ENCODE results near the gene GCNT1. TPM values are rescaled to one million over a fixed set of nuclear protein-coding genes. Genes with fewer than 3 reads are reported as not detected.
"Not testable (repeated sequence)": the region's sequence is repeated elsewhere in the genome, so short reads cannot be mapped to it uniquely, and the experiment has no call there.

Gene GCNT1
- total RNA-seq, 1 donor from 2014 or later, result 33.7 TPM

- Mint-ChIP-seq H3K27ac (ENCODE audit: unreplicated experiment) (no peak overlapping the region), H3K36me3 (ENCODE audit: low read depth, unreplicated experiment) (peaks cover 14% of the 10 kb centered on the region), H3K27me3 (ENCODE audit: unreplicated experiment) (no peaks in the 10 kb centered on the region), H3K4me1 (ENCODE audit: unreplicated experiment) (peaks cover 20% of the 10 kb centered on the region), H3K4me3 (ENCODE audit: unreplicated experiment) (no peak overlapping the region), H3K9me3 (ENCODE audit: unreplicated experiment) (no peaks in the 10 kb centered on the region)
- TF ChIP-seq, protein P1, sequence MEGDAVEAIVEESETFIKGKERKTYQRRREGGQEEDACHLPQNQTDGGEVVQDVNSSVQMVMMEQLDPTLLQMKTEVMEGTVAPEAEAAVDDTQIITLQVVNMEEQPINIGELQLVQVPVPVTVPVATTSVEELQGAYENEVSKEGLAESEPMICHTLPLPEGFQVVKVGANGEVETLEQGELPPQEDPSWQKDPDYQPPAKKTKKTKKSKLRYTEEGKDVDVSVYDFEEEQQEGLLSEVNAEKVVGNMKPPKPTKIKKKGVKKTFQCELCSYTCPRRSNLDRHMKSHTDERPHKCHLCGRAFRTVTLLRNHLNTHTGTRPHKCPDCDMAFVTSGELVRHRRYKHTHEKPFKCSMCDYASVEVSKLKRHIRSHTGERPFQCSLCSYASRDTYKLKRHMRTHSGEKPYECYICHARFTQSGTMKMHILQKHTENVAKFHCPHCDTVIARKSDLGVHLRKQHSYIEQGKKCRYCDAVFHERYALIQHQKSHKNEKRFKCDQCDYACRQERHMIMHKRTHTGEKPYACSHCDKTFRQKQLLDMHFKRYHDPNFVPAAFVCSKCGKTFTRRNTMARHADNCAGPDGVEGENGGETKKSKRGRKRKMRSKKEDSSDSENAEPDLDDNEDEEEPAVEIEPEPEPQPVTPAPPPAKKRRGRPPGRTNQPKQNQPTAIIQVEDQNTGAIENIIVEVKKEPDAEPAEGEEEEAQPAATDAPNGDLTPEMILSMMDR (IDR thresholded peaks at IDR 0.05; ENCODE audit: unreplicated experiment), result no peak
- DNase-seq (ENCODE audit: low spot score), result no peak
Measured at GRCh38 chr9:76475686-76476085, 16.7 kb downstream of the GCNT1 start.

DNA sequence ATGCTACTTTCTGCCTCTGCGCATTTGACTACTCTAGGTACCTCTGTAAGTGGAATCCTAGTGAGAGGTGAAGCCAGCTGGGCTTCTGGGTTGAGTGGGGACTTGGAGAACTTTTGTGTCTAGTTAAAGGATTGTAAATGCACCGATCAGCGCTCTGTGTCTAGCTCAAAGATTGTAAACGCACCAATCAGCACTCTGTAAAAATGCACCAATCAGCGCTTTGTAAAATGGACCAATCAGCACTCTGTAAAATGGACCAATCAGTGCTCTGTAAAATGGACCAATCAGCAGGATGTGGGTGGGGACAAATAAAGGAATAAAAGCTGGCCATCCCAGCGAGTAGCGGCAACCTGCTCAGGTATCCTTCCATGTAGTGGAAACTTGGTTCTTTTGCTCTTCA is 18.8 kb downstream of the GCNT1 start:
- not testable (repeated sequence) for H3K27me3 Mint-ChIP-seq (ENCODE audit: unreplicated experiment); H3K9me3 Mint-ChIP-seq (ENCODE audit: unreplicated experiment); H3K27ac Mint-ChIP-seq (ENCODE audit: unreplicated experiment); H3K4me1 Mint-ChIP-seq (ENCODE audit: unreplicated experiment); DNase-seq (ENCODE audit: low spot score)
- peaks cover 14% of the 10 kb centered on the region for H3K36me3 Mint-ChIP-seq (ENCODE audit: low read depth, unreplicated experiment)
- peak overlapping the region; percentile 75 for H3K4me3 Mint-ChIP-seq (ENCODE audit: unreplicated experiment)

DNA sequence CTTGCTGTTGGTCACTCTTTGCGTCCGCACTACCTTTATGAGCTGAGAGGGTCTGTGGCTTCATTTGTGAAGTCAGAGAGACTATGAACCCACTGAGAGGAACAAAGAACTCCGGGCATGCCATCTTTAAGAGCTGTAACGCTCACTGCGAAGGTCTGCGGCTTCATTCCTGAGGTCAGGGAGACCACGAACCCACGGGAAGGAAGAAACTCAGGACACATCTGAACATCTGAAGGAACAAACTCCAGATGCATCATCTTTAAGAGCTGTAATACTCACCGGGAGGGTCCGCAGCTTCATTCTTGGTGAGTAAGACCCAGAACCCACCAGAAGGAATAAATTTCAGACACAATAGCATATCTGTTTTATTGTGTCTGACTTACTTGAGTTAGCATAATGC is 19.2 kb downstream of the GCNT1 start:
- no peak for DNase-seq (ENCODE audit: low spot score)
- peaks cover 14% of the 10 kb centered on the region for H3K36me3 Mint-ChIP-seq (ENCODE audit: low read depth, unreplicated experiment)
- peaks cover 3% of the 10 kb centered on the region for H3K4me1 Mint-ChIP-seq (ENCODE audit: unreplicated experiment)
- no peaks in the 10 kb centered on the region for H3K27me3 Mint-ChIP-seq (ENCODE audit: unreplicated experiment)
- H3K4me3 Mint-ChIP-seq (ENCODE audit: unreplicated experiment), result peak overlapping the region; percentile 75
- TF ChIP-seq, protein P1 (IDR thresholded peaks at IDR 0.05; ENCODE audit: unreplicated experiment), result no peak
- H3K9me3 Mint-ChIP-seq (ENCODE audit: unreplicated experiment), result no peaks in the 10 kb centered on the region
- H3K27ac Mint-ChIP-seq (ENCODE audit: unreplicated experiment), result no peak overlapping the region

DNA sequence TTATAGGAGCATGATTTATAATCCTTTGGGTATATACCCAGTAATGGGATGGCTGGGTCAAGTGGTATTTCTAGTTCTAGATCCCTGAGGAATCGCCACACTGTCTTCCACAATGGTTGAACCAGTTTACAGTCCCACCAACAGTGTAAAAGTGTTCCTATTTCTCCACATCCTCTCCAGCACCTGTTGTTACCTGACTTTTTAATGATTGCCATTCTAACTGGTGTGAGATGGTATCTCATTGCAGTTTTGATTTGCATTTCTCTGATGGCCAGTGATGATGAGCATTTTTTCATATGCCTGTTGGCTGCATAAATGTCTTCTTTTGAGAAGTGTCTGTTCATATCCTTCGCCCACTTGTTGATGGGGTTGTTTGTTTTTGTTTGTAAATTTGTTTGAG is 20.4 kb downstream of the GCNT1 start:
- H3K4me3 Mint-ChIP-seq (ENCODE audit: unreplicated experiment); H3K27me3 Mint-ChIP-seq (ENCODE audit: unreplicated experiment); H3K9me3 Mint-ChIP-seq (ENCODE audit: unreplicated experiment); DNase-seq (ENCODE audit: low spot score); H3K4me1 Mint-ChIP-seq (ENCODE audit: unreplicated experiment); H3K27ac Mint-ChIP-seq (ENCODE audit: unreplicated experiment): not testable (repeated sequence)
- peaks cover 14% of the 10 kb centered on the region for H3K36me3 Mint-ChIP-seq (ENCODE audit: low read depth, unreplicated experiment)

DNA sequence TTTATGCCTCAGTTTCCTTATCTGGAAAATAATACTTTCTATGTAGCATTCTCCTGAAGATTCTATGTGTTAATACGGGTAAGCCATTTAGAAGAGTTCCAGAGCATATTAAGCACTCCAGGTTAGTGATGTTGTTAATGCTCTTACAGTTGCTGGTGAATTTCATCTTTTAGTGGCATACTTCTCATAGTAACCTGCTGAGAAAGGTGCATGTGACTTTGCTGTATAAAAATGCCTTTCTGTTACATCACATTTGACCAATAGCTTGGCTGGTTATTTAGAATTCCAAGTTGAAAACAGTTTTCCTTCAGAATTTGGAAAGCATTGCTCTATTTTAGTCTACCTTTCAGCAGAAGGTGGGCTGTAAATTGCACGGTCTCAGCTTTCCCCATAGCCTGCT is 27.2 kb downstream of the GCNT1 start:
- TF ChIP-seq, protein P1 (IDR thresholded peaks at IDR 0.05; ENCODE audit: unreplicated experiment), result no peak
- Mint-ChIP-seq H3K4me1 (ENCODE audit: unreplicated experiment) (peaks cover 28% of the 10 kb centered on the region), H3K9me3 (ENCODE audit: unreplicated experiment) (no peaks in the 10 kb centered on the region), H3K27me3 (ENCODE audit: unreplicated experiment) (peaks cover 2% of the 10 kb centered on the region), H3K27ac (ENCODE audit: unreplicated experiment) (no peak overlapping the region), H3K36me3 (ENCODE audit: low read depth, unreplicated experiment) (peaks cover 20% of the 10 kb centered on the region), H3K4me3 (ENCODE audit: unreplicated experiment) (no peak overlapping the region)
- DNase-seq (ENCODE audit: low spot score), result no peak

GRCh38 chr9:76490249-76490990 is 31.4 kb downstream of the GCNT1 start:
- Mint-ChIP-seq H3K27ac (ENCODE audit: unreplicated experiment) (peak overlapping the region; percentile 98), H3K36me3 (ENCODE audit: low read depth, unreplicated experiment) (peaks cover 24% of the 10 kb centered on the region), H3K9me3 (ENCODE audit: unreplicated experiment) (no peaks in the 10 kb centered on the region), H3K4me3 (ENCODE audit: unreplicated experiment) (no peak overlapping the region), H3K27me3 (ENCODE audit: unreplicated experiment) (no peaks in the 10 kb centered on the region), H3K4me1 (ENCODE audit: unreplicated experiment) (peaks cover 55% of the 10 kb centered on the region)
- DNase-seq (ENCODE audit: low spot score), result no peak
- TF ChIP-seq, protein P1 (IDR thresholded peaks at IDR 0.05; ENCODE audit: unreplicated experiment), result no peak

- H3K9me3 Mint-ChIP-seq (ENCODE audit: unreplicated experiment); DNase-seq (ENCODE audit: low spot score); H3K27me3 Mint-ChIP-seq (ENCODE audit: unreplicated experiment): not testable (repeated sequence)
- Mint-ChIP-seq H3K36me3 (ENCODE audit: low read depth, unreplicated experiment) (peaks cover 24% of the 10 kb centered on the region), H3K27ac (ENCODE audit: unreplicated experiment) (peak overlapping the region; percentile 98), H3K4me1 (ENCODE audit: unreplicated experiment) (peaks cover 57% of the 10 kb centered on the region), H3K4me3 (ENCODE audit: unreplicated experiment) (peak overlapping the region; percentile 6)
Measured at GRCh38 chr9:76491056-76491455, 32.1 kb downstream of the GCNT1 start.

DNA sequence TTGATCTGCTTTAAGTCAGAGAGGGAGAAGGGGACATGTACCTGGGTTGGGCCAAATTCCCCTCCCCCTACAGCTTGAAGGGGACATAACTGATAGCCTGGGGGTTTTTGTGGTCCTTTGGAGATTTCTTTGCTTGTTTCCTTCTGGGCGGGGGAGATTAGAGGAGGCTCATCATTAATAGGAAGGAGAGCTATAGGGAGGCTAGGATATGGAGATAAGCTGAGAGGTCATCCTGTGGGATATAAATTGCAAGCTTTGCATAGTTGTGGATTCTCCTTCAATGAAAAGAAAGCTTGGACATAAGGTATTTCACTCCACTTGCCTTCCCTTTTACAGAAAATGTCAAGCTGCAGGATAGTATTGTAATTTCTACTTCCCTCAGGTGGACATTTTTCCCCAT is 34.5 kb downstream of the GCNT1 start:
- not testable (repeated sequence) for H3K9me3 Mint-ChIP-seq (ENCODE audit: unreplicated experiment); H3K27ac Mint-ChIP-seq (ENCODE audit: unreplicated experiment); H3K27me3 Mint-ChIP-seq (ENCODE audit: unreplicated experiment); H3K4me3 Mint-ChIP-seq (ENCODE audit: unreplicated experiment); DNase-seq (ENCODE audit: low spot score)
- Mint-ChIP-seq H3K4me1 (ENCODE audit: unreplicated experiment) (peaks cover 56% of the 10 kb centered on the region), H3K36me3 (ENCODE audit: low read depth, unreplicated experiment) (peaks cover 12% of the 10 kb centered on the region)
